Ascending aorta (tissue), 2 donors: ENCODE measurements around the gene TBX21. TPM values are rescaled to one million over a fixed set of nuclear protein-coding genes. Genes with fewer than 3 reads are reported as not detected.

Experiments
- DNase-seq, 2 donors: peaks; one replicate each; pipeline ENCODE4 v3.0.0-alpha.2; 2019; ENCODE audit warnings: low spot score in 2 of 2
- H3K27ac ChIP-seq, 2 donors: fragments of 200-600 bp; sonication (generic); one replicate each; pipeline ENCODE4 v1.5.1; 2016 to 2017; ENCODE audit warnings: mild to moderate bottlenecking in 1 of 2
- H3K27me3 ChIP-seq: fragments of 200-600 bp; sonication (generic); one replicate; pipeline ENCODE4 v1.5.1; 2017
- H3K36me3 ChIP-seq, 2 donors: fragments of 200-600 bp; sonication (generic); one replicate each; pipeline ENCODE4 v1.5.1; 2016
- H3K4me1 ChIP-seq, 2 donors: fragments of 200-600 bp; sonication (generic); one replicate each; pipeline ENCODE4 v1.5.1; 2016 to 2017; ENCODE audit warnings: mild to moderate bottlenecking in 1 of 2
- H3K4me3 ChIP-seq, 2 donors: fragments of 200-600 bp; sonication (generic); one replicate each; pipeline ENCODE4 v1.5.1; 2016 to 2017; ENCODE audit warnings: mild to moderate bottlenecking in 1 of 2
- H3K9me3 ChIP-seq, 2 donors: fragments of 200-600 bp; sonication (generic); one replicate each; pipeline ENCODE4 v1.5.1; 2016
- CTCF ChIP-seq, 3 experiments: fragments of 200-600 bp in 2 of 3; fragments of 450-650 bp in 1 of 3; sonication (generic) in 2 of 3; IDR thresholded peaks; one replicate each; pipeline ENCODE4 v1.5.1; 2016 to 2019; ENCODE audit warnings: antibody characterized with exemption in 3 of 3, mild to moderate bottlenecking in 1 of 3, moderate library complexity in 1 of 3
- intact Hi-C: fragments of 100-400 bp; cut with DNase I; formaldehyde crosslinking; loops from one replicate; pipeline ENCODE4 v1.15.1; 2023
- total RNA-seq: library from RNA; depleted of rRNA; stranded (reverse); fragments of >200 nt; gene quantifications from one replicate; pipeline ENCODE4 v1.1.0, GENCODE V29; 2016

TBX21 gene
- not detected for total RNA-seq

GRCh38 chr17:47733047-47733673 lies at the start of gene TBX21:
TSS of gene TBX21 (plus strand) at chr17:47733236. CDS start at chr17:47733455, 219 bp downstream.
- peak within 1 kb of the TSS; percentile 20 to 63 for H3K4me3 ChIP-seq
- peak in 1 of 3 experiments; percentile 31 for TF ChIP-seq CTCF (IDR thresholded peaks at IDR 0.05)
- intact Hi-C loops: no loop called here
- peak; percentile 25 to 75 for DNase-seq
- H3K27me3 ChIP-seq: peaks cover 18% of the 10 kb centered on the region
- peak within 1 kb of the TSS in 1 of 2 donors; percentile 5 for H3K27ac ChIP-seq
- no peaks in the 10 kb centered on the region for H3K9me3 ChIP-seq
- no peaks in the 10 kb centered on the region for H3K36me3 ChIP-seq
- H3K4me1 ChIP-seq: no peaks in the 10 kb centered on the region

GRCh38 chr17:47684025-47684424 lies 49.0 kb upstream of the TBX21 start:
- Histone ChIP-seq H3K4me3 (no peak overlapping the region), H3K27ac (no peak overlapping the region), H3K9me3 (no peaks in the 10 kb centered on the region), H3K27me3 (no peaks in the 10 kb centered on the region), H3K36me3 (peaks cover 45 to 50% of the 10 kb centered on the region in 2 donors), H3K4me1 (no peaks in the 10 kb centered on the region)
- TF ChIP-seq CTCF (IDR thresholded peaks at IDR 0.05): no peak
- no peak for DNase-seq
- intact Hi-C loops: no loop called here

- Histone ChIP-seq H3K27ac (no peak overlapping the region), H3K4me1 (no peaks in the 10 kb centered on the region), H3K27me3 (no peaks in the 10 kb centered on the region), H3K4me3 (no peak overlapping the region), H3K36me3 (peaks cover 39 to 44% of the 10 kb centered on the region in 2 donors), H3K9me3 (no peaks in the 10 kb centered on the region)
- intact Hi-C loops: no loop called here
- no peak for TF ChIP-seq CTCF (IDR thresholded peaks at IDR 0.05)
- no peak for DNase-seq
Observed at GRCh38 chr17:47684535-47685193, 48.4 kb upstream of the TBX21 start.

- intact Hi-C loops: no loop called here
- Histone ChIP-seq H3K36me3 (peaks cover 28 to 34% of the 10 kb centered on the region in 2 donors), H3K9me3 (no peaks in the 10 kb centered on the region), H3K27ac (no peak overlapping the region), H3K27me3 (no peaks in the 10 kb centered on the region), H3K4me1 (no peaks in the 10 kb centered on the region), H3K4me3 (no peak overlapping the region)
- no peak for TF ChIP-seq CTCF (IDR thresholded peaks at IDR 0.05)
- no peak for DNase-seq
Observed at GRCh38 chr17:47685556-47686275, 47.3 kb upstream of the TBX21 start.

GRCh38 chr17:47686276-47686635 lies 46.8 kb upstream of the TBX21 start:
- Histone ChIP-seq H3K4me3 (no peak overlapping the region), H3K4me1 (no peaks in the 10 kb centered on the region), H3K36me3 (peaks cover 23 to 29% of the 10 kb centered on the region in 2 donors), H3K27me3 (no peaks in the 10 kb centered on the region), H3K27ac (no peak overlapping the region), H3K9me3 (no peaks in the 10 kb centered on the region)
- TF ChIP-seq CTCF (IDR thresholded peaks at IDR 0.05): no peak
- no peak for DNase-seq
- intact Hi-C loops: no loop called here
